Measurements from ENCODE around the gene CSAG2.
"Not testable (repeated sequence)": the region's sequence is repeated elsewhere in the genome, so short reads cannot be mapped to it uniquely, and the experiment has no call there.

DNA sequence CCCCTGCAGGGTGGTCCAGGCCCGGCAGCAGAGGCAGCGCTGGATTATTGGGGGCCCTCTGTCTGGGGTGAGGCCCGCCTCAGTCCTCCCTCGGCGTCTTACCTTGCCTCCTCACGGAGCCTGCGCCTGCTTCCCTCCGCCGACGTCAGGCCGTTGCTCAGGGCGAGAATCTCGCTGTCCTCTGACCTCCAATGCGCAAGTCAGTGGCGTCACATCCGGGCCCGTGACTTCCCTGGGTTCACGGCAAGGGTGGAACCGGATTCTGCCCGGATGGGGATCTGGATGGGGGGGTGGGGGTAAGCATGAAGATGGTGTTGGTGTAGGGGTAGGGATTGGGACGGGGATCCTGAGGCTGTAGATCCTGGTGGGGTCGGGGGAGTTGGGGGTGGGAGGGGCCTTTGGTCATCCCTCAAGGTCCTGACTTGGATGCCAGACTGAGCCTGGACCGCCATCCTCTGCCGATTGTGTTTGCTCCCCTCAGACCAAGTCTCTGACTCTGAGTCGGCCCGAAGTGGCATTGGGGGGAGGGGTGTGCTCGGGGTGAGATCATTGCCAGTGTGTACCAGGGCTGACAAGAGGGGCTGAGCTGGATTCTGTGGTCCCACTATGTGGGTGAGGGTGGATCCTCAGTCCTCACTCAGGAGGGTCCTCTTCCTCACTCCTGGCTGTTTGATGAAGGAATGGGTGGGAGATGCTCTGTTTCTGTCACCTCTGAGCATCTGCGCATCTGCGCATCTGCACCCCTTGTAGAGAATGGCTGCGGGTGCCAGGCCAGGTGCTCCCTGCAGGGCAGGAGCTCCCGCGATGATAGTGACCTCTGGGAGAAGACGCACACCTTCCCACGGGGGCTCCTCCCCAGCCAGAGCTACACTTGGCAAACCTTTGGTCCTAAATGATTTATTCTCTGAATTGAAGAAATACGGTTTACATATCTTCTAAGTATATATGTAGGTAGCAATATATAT, 44.9 kb upstream of the CSAG2 start, which contains the start of gene MAGEA2:
- not testable (repeated sequence) for TF ChIP-seq POLR2AphosphoS5 (IDR thresholded peaks at IDR 0.05); EP300 (conservative IDR thresholded peaks at IDR 0.05; ENCODE audit: poor library complexity, severe bottlenecking)
- TF ChIP-seq, protein P1, sequence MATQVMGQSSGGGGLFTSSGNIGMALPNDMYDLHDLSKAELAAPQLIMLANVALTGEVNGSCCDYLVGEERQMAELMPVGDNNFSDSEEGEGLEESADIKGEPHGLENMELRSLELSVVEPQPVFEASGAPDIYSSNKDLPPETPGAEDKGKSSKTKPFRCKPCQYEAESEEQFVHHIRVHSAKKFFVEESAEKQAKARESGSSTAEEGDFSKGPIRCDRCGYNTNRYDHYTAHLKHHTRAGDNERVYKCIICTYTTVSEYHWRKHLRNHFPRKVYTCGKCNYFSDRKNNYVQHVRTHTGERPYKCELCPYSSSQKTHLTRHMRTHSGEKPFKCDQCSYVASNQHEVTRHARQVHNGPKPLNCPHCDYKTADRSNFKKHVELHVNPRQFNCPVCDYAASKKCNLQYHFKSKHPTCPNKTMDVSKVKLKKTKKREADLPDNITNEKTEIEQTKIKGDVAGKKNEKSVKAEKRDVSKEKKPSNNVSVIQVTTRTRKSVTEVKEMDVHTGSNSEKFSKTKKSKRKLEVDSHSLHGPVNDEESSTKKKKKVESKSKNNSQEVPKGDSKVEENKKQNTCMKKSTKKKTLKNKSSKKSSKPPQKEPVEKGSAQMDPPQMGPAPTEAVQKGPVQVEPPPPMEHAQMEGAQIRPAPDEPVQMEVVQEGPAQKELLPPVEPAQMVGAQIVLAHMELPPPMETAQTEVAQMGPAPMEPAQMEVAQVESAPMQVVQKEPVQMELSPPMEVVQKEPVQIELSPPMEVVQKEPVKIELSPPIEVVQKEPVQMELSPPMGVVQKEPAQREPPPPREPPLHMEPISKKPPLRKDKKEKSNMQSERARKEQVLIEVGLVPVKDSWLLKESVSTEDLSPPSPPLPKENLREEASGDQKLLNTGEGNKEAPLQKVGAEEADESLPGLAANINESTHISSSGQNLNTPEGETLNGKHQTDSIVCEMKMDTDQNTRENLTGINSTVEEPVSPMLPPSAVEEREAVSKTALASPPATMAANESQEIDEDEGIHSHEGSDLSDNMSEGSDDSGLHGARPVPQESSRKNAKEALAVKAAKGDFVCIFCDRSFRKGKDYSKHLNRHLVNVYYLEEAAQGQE (IDR thresholded peaks at IDR 0.05; ENCODE audit: borderline replicate concordance), result not testable (repeated sequence)

Measured in neural cell (in vitro differentiated cells).